NT2/D1 (cell line): ENCODE data around the gene GPNMB.

Experiments
- SUZ12 ChIP-seq: IDR thresholded peaks from 2 replicates; pipeline ENCODE4 v1.6.1; 2011; ENCODE audit not compliant: insufficient read length, insufficient read depth; ENCODE audit errors: extremely low read depth
- YY1 ChIP-seq: IDR thresholded peaks from 2 replicates; pipeline ENCODE4 v1.6.1; 2011; ENCODE audit not compliant: insufficient read length, insufficient read depth
- ZNF274 ChIP-seq: IDR thresholded peaks from 2 replicates; pipeline ENCODE4 v1.6.1; 2011; ENCODE audit warnings: mild to moderate bottlenecking, low read depth, low read length

DNA sequence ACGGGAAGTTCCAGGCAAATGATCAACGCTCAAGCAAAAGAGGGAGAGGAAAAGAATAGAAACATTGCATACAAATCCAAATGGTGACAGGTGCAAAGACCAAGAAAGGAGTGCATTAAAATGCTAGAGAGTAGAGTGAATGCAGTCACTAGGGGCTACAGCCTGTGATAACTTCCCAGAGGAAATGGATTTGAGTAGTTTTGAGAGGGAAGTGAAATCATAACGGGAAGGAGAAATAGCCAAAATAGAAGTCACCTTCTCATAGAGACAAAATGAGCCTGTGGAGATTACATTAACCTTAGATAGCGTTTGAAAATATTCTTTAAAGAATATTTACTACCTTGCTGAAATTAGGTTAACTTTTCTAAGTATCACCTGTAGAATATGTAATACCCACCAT is 38.3 kb upstream of the GPNMB start:
- TF ChIP-seq ZNF274 (no peak), YY1 (no peak), SUZ12 (no peak)
